ENCODE measurements around the gene SMIM15.
A peak's percentile ranks its signal among the peaks of the same experiment; 100 is the strongest.
"Not testable (repeated sequence)": the region's sequence is repeated elsewhere in the genome, so short reads cannot be mapped to it uniquely, and the experiment has no call there.

Gene SMIM15

GRCh38 chr5:61162010-61162831 is at the start of gene SMIM15:
TSS of gene SMIM15 (minus strand) at chr5:61162468. CDS start at chr5:61160171, 2,297 bp downstream.
- H3K36me3 Mint-ChIP-seq (ENCODE audit: low read depth), result peaks cover 49% of the 10 kb centered on the region
- H3K27me3 Mint-ChIP-seq, result no peaks in the 10 kb centered on the region
- peaks cover 38% of the 10 kb centered on the region for H3K4me1 Mint-ChIP-seq (ENCODE audit: low read depth)
- H3K9me3 Mint-ChIP-seq, result peaks cover 7% of the 10 kb centered on the region
- peak within 1 kb of the TSS; percentile 97 for H3K27ac Mint-ChIP-seq
- H3K4me3 Mint-ChIP-seq, result peak within 1 kb of the TSS; percentile 93

DNA sequence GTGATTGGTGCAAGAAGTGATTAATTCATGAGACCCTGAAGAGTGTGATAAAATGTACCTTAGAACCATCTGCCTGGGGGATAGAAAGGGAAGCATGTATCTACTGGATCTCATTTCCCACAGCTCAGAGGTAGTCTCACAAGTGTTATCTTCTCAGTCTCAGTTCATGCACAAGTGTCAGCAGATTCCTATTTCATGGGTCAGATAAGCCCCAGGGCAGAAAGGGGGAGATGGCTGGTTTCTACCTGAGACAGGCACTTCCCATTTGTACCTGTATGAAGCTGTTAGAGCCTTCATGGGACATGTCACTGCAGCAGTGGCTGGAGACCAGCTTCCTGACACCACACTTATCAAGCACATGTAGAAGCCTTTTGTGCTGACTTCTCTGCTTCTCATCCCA is 45.6 kb upstream of the SMIM15 start:
- Mint-ChIP-seq H3K4me1 (ENCODE audit: low read depth) (peaks cover 3% of the 10 kb centered on the region), H3K9me3 (peaks cover 9% of the 10 kb centered on the region), H3K27ac (no peak overlapping the region), H3K4me3 (no peak overlapping the region), H3K36me3 (ENCODE audit: low read depth) (no peaks in the 10 kb centered on the region), H3K27me3 (peaks cover 31% of the 10 kb centered on the region)

GRCh38 chr5:61205013-61205412 is 42.7 kb upstream of the SMIM15 start:
- no peak overlapping the region for H3K4me3 Mint-ChIP-seq
- H3K36me3 Mint-ChIP-seq (ENCODE audit: low read depth), result no peaks in the 10 kb centered on the region
- H3K27ac Mint-ChIP-seq, result no peak overlapping the region
- peaks cover 23% of the 10 kb centered on the region for H3K27me3 Mint-ChIP-seq
- peaks cover 17% of the 10 kb centered on the region for H3K4me1 Mint-ChIP-seq (ENCODE audit: low read depth)
- H3K9me3 Mint-ChIP-seq, result peaks cover 9% of the 10 kb centered on the region

- Mint-ChIP-seq H3K9me3 (peaks cover 17% of the 10 kb centered on the region), H3K4me1 (ENCODE audit: low read depth) (peaks cover 17% of the 10 kb centered on the region), H3K27ac (no peak overlapping the region), H3K4me3 (no peak overlapping the region), H3K36me3 (ENCODE audit: low read depth) (no peaks in the 10 kb centered on the region), H3K27me3 (peaks cover 38% of the 10 kb centered on the region)
These were observed 39.9 kb upstream of the SMIM15 start for GRCh38 chr5:61202213-61202612.

GRCh38 chr5:61200582-61201155 is 38.4 kb upstream of the SMIM15 start:
- Mint-ChIP-seq H3K27me3 (peaks cover 45% of the 10 kb centered on the region), H3K4me1 (ENCODE audit: low read depth) (peaks cover 17% of the 10 kb centered on the region), H3K9me3 (peaks cover 17% of the 10 kb centered on the region), H3K27ac (no peak overlapping the region), H3K36me3 (ENCODE audit: low read depth) (no peaks in the 10 kb centered on the region), H3K4me3 (no peak overlapping the region)

- H3K9me3 Mint-ChIP-seq, result peaks cover 12% of the 10 kb centered on the region
- H3K36me3 Mint-ChIP-seq (ENCODE audit: low read depth), result no peaks in the 10 kb centered on the region
- H3K27me3 Mint-ChIP-seq, result peaks cover 41% of the 10 kb centered on the region
- H3K27ac Mint-ChIP-seq, result no peak overlapping the region
- H3K4me3 Mint-ChIP-seq, result no peak overlapping the region
- H3K4me1 Mint-ChIP-seq (ENCODE audit: low read depth), result peaks cover 17% of the 10 kb centered on the region
These were observed 36.3 kb upstream of the SMIM15 start for GRCh38 chr5:61198606-61199005.

GRCh38 chr5:61187826-61188225 is 25.6 kb upstream of the SMIM15 start:
- not testable (repeated sequence) for H3K36me3 Mint-ChIP-seq (ENCODE audit: low read depth); H3K4me3 Mint-ChIP-seq; H3K27ac Mint-ChIP-seq; H3K9me3 Mint-ChIP-seq; H3K4me1 Mint-ChIP-seq (ENCODE audit: low read depth)
- peaks cover 22% of the 10 kb centered on the region for H3K27me3 Mint-ChIP-seq

DNA sequence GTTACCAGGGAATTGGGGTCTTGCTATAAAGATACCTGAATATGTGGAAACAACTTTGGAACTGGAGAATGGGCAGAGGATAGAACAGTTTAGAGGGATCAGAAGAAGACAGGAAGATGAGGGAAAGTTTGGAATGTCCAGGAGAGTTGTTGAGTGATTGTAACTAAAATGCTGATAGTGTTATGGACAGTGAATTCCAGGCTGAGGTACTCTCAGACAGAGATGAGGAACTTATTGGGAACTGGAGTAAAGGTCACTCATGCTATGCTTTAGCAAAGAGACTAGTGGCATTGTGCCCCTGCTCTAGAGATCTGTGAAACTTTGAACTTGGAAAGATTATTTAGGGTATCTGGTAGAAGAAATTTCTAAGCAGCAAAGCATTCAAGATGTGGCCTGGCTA is 25.1 kb upstream of the SMIM15 start:
- not testable (repeated sequence) for H3K27ac Mint-ChIP-seq; H3K4me1 Mint-ChIP-seq (ENCODE audit: low read depth); H3K9me3 Mint-ChIP-seq; H3K4me3 Mint-ChIP-seq; H3K36me3 Mint-ChIP-seq (ENCODE audit: low read depth)
- peaks cover 22% of the 10 kb centered on the region for H3K27me3 Mint-ChIP-seq

DNA sequence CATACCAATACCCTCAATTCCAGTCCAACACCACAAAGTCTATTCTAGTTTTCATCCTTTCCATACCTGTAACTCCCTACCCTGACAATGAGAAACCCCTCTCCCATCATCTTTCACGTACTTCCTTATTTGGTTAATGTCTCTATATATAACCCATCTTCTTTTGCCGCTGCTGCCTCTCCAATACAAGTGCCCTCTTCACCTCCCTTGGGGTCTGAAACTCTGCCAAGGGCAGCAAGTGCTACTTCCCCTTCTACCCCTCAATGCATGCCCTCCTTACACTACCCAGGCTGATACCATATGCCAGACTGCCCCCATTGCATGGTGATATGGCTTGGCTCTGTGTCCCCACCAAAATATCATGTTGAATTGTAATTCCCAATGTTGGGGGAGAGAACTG is 24.4 kb upstream of the SMIM15 start:
- Mint-ChIP-seq H3K36me3 (ENCODE audit: low read depth) (no peaks in the 10 kb centered on the region), H3K4me3 (no peak overlapping the region), H3K9me3 (no peaks in the 10 kb centered on the region), H3K27me3 (peaks cover 18% of the 10 kb centered on the region), H3K27ac (no peak overlapping the region), H3K4me1 (ENCODE audit: low read depth) (no peaks in the 10 kb centered on the region)

DNA sequence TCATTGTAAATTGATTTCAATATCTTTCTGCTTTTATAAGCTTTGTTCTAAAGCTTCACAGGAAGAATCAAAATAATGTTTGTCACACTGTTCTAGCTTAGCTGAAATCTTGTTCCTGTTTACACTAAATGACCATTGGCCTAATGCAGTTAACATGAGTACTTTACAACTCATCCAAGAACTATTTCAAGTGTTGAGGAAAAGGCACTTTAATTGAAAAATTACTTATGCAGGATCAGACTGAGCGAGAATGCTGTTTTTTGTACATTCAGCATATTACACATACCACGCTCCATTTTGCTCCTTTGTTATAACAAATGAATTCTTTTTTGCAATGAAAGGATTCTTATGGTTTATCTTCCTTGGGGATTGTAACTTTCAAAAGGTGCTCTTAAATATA is 22.4 kb upstream of the SMIM15 start:
- no peaks in the 10 kb centered on the region for H3K36me3 Mint-ChIP-seq (ENCODE audit: low read depth)
- H3K27me3 Mint-ChIP-seq, result peaks cover 12% of the 10 kb centered on the region
- no peak overlapping the region for H3K4me3 Mint-ChIP-seq
- H3K27ac Mint-ChIP-seq, result no peak overlapping the region
- no peaks in the 10 kb centered on the region for H3K9me3 Mint-ChIP-seq
- no peaks in the 10 kb centered on the region for H3K4me1 Mint-ChIP-seq (ENCODE audit: low read depth)

GRCh38 chr5:61183538-61183937 is 21.3 kb upstream of the SMIM15 start:
- Mint-ChIP-seq H3K4me1 (ENCODE audit: low read depth) (no peaks in the 10 kb centered on the region), H3K9me3 (no peaks in the 10 kb centered on the region)

GRCh38 chr5:61182449-61182848 is 20.2 kb upstream of the SMIM15 start:
- peaks cover 3% of the 10 kb centered on the region for H3K27me3 Mint-ChIP-seq

More at GRCh38 chr5:61183538-61183937, 21.3 kb upstream of the SMIM15 start:
- H3K36me3 Mint-ChIP-seq (ENCODE audit: low read depth), result no peaks in the 10 kb centered on the region
- H3K4me3 Mint-ChIP-seq, result no peak overlapping the region
- H3K27ac Mint-ChIP-seq, result no peak overlapping the region
- peaks cover 5% of the 10 kb centered on the region for H3K27me3 Mint-ChIP-seq

DNA sequence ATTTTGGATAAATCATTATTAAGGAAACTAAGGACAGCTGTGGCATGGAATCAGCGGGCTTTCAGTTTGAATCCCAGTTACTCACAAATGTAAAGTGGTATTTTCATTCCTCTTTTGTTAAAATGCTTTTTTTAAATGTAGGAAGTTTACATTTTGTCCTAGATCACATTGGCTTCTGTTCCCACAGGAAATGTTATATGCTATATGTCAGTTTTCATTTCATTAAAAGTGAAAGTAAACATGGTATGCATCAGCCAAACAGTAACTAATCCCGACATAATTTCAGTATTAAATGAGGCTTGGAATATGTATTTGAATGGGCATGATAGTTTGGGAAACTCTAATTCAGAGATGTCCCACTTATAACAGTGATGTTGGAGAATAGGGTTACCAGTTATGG is 18.6 kb upstream of the SMIM15 start:
- Mint-ChIP-seq H3K36me3 (ENCODE audit: low read depth) (no peaks in the 10 kb centered on the region), H3K27me3 (no peaks in the 10 kb centered on the region), H3K4me3 (no peak overlapping the region), H3K4me1 (ENCODE audit: low read depth) (peaks cover 6% of the 10 kb centered on the region), H3K9me3 (no peaks in the 10 kb centered on the region), H3K27ac (no peak overlapping the region)

More at GRCh38 chr5:61182449-61182848, 20.2 kb upstream of the SMIM15 start:
- H3K4me3 Mint-ChIP-seq, result no peak overlapping the region
- H3K4me1 Mint-ChIP-seq (ENCODE audit: low read depth), result peaks cover 5% of the 10 kb centered on the region
- H3K36me3 Mint-ChIP-seq (ENCODE audit: low read depth), result no peaks in the 10 kb centered on the region
- no peak overlapping the region for H3K27ac Mint-ChIP-seq
- no peaks in the 10 kb centered on the region for H3K9me3 Mint-ChIP-seq

DNA sequence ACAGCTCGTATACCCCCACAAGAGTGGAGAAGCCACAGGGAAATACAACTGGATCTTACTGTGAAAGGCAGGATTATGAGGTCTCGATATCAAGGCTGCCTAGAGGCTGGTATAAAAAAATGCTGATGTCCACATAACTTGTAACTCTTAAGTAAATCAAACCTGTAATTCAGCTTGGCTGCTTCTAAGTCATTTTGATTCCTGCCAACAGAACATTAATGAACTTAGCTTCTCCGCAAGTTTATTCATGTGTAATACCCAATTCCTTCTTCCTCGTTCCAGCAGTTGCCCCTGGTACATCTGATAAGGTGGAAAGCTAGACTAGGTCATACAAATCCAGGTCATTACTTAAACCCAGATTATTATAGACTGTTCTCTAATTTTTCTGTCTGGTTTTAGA is 16.4 kb upstream of the SMIM15 start:
- H3K27me3 Mint-ChIP-seq, result no peaks in the 10 kb centered on the region
- no peaks in the 10 kb centered on the region for H3K9me3 Mint-ChIP-seq
- H3K4me3 Mint-ChIP-seq, result no peak overlapping the region
- peaks cover 6% of the 10 kb centered on the region for H3K4me1 Mint-ChIP-seq (ENCODE audit: low read depth)
- H3K27ac Mint-ChIP-seq, result no peak overlapping the region
- no peaks in the 10 kb centered on the region for H3K36me3 Mint-ChIP-seq (ENCODE audit: low read depth)

DNA sequence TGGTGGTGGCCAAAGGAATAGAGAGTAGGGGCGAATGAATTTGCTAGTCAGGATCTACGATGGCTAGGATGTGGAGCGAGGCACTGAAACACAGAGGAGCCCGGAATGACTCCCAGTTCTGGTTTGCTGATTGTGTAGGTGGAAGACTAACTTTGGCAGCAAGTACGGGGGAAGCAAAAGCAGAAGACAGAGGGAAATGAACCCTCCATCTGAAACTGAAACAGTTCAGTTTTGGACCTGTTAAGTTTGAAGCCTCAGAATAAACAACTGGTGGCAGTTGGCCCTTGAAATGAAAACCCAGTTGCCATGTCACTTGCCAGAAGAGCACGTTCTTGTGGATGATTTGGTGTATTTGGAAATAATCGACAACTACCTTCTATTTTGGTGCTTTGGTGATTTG is 15.4 kb upstream of the SMIM15 start:
- Mint-ChIP-seq H3K36me3 (ENCODE audit: low read depth) (no peaks in the 10 kb centered on the region), H3K27ac (no peak overlapping the region), H3K27me3 (no peaks in the 10 kb centered on the region), H3K4me3 (no peak overlapping the region), H3K9me3 (no peaks in the 10 kb centered on the region), H3K4me1 (ENCODE audit: low read depth) (peaks cover 6% of the 10 kb centered on the region)

- no peaks in the 10 kb centered on the region for H3K36me3 Mint-ChIP-seq (ENCODE audit: low read depth)
- H3K4me3 Mint-ChIP-seq, result no peak overlapping the region
- H3K9me3 Mint-ChIP-seq, result no peaks in the 10 kb centered on the region
- no peak overlapping the region for H3K27ac Mint-ChIP-seq
- H3K27me3 Mint-ChIP-seq, result no peaks in the 10 kb centered on the region
- H3K4me1 Mint-ChIP-seq (ENCODE audit: low read depth), result peaks cover 6% of the 10 kb centered on the region
These were observed 14.8 kb upstream of the SMIM15 start for GRCh38 chr5:61177070-61177469.
